Endothelial cell of umbilical vein (primary cell): Measurements from ENCODE around the gene WAPL. TPM values are rescaled to one million over a fixed set of nuclear protein-coding genes. Genes with fewer than 3 reads are reported as not detected.

ENCODE experiments used
- BruUV-seq: library from RNA; stranded (reverse); fragments of 400-500 nt; replicated peaks from 2 replicates; lab custom pipeline; 2021; lab: Mats Ljungman, UMichigan
- CTCF ChIA-PET: fragments of 300-600, 350-600 bp; sonication (Branson Sonifier 250); formaldehyde crosslinking; loops from one replicate; lab custom pipeline; 2021; ENCODE audit warnings: antibody characterized with exemption, inconsistent platforms; lab: Charles Lee
- POLR2A ChIA-PET: fragments of 300-600, 350-600 bp; sonication (Branson Sonifier 250); formaldehyde crosslinking; loops from one replicate; lab custom pipeline; 2021; ENCODE audit warnings: antibody characterized with exemption, inconsistent platforms; lab: Charles Lee
- DNase-seq: peaks from one replicate; pipeline ENCODE4 v3.0.0-alpha.2; 2011; ENCODE audit warnings: low read depth, low spot score
- FAIRE-seq: peaks from 2 replicates; lab custom pipeline; 2011; peaks lifted over from hg19 to GRCh38; lab: Jason Lieb, UNC
- H2AFZ ChIP-seq: 2 replicates; pipeline ENCODE4 v1.6.0; 2012; ENCODE audit warnings: low read depth, low read length, control low read depth, inconsistent platforms
- H3K27ac ChIP-seq: 2 replicates; pipeline ENCODE4 v1.5.1; 2011; ENCODE audit warnings: low read depth, mild to moderate bottlenecking, control low read depth, low read length, moderate library complexity; ENCODE audit not compliant: insufficient read depth
- H3K27me3 ChIP-seq, 2 experiments: 2 replicates each; pipeline versions ENCODE4 v1.6.0 to v1.6.1; 2011; ENCODE audit warnings: low read length in 2 of 2, mixed read lengths in 1 of 2; ENCODE audit not compliant: control insufficient read depth in 2 of 2, insufficient read depth in 2 of 2
- H3K36me3 ChIP-seq, 2 experiments: 2 replicates in 1 of 2; 3 replicates in 1 of 2; pipeline ENCODE4 v1.5.1; 2011; ENCODE audit warnings: low read length in 2 of 2, mild to moderate bottlenecking in 1 of 2, moderate library complexity in 1 of 2; ENCODE audit not compliant: control insufficient read depth in 2 of 2, insufficient read depth in 2 of 2; ENCODE audit errors: extremely low read depth in 1 of 2
- H3K4me1 ChIP-seq: 3 replicates; pipeline ENCODE4 v1.5.1; 2011; ENCODE audit warnings: mild to moderate bottlenecking, low read length; ENCODE audit not compliant: control insufficient read depth, insufficient read depth; ENCODE audit errors: extremely low read depth
- H3K4me2 ChIP-seq: 2 replicates; pipeline ENCODE4 v1.6.1; 2011; ENCODE audit warnings: low read length, control low read depth, mixed read lengths; ENCODE audit not compliant: insufficient read depth
- H3K4me3 ChIP-seq, 3 experiments: fragments of 200-600 bp in 1 of 3; sonication (generic), shearing (Covaris generic) in 1 of 3; replicated peaks in 1 of 3; 2 replicates each; pipeline ENCODE4 v1.5.1; 2011 to 2016; ENCODE audit warnings: control low read depth in 3 of 3, low read length in 3 of 3, mild to moderate bottlenecking in 2 of 3, inconsistent platforms in 1 of 3, low read depth in 1 of 3, moderate library complexity in 1 of 3; ENCODE audit not compliant: insufficient read depth in 1 of 3
- H3K79me2 ChIP-seq: 2 replicates; pipeline ENCODE4 v1.6.0; 2012; ENCODE audit warnings: low read length, inconsistent platforms; ENCODE audit not compliant: control insufficient read depth, insufficient read depth
- H3K9ac ChIP-seq: replicated peaks from 2 replicates; pipeline ENCODE3; 2011; ENCODE audit warnings: low read length, control low read depth; ENCODE audit not compliant: insufficient read depth; ENCODE audit errors: extremely low read depth
- H3K9me1 ChIP-seq: replicated peaks from 3 replicates; pipeline ENCODE4 v1.6.0; 2011; ENCODE audit warnings: mild to moderate bottlenecking, low read length; ENCODE audit not compliant: control insufficient read depth, insufficient read depth; ENCODE audit errors: extremely low read depth
- H3K9me3 ChIP-seq: replicated peaks from 2 replicates; pipeline ENCODE4 v1.5.1; 2012; ENCODE audit warnings: low read length, inconsistent platforms; ENCODE audit not compliant: control insufficient read depth, insufficient read depth
- H4K20me1 ChIP-seq: replicated peaks from 2 replicates; pipeline ENCODE3; 2011; ENCODE audit warnings: mild to moderate bottlenecking, low read length; ENCODE audit not compliant: control insufficient read depth, insufficient read depth; ENCODE audit errors: extremely low read depth
- CTCF ChIP-seq, 2 donors: IDR thresholded peaks; 1 replicate in 1 of 2; 2 replicates in 1 of 2; pipeline ENCODE4 v1.5.1; 2011; ENCODE audit warnings: low read length in 2 of 2, mild to moderate bottlenecking in 2 of 2, moderate library complexity in 2 of 2, control low read depth in 1 of 2, inconsistent platforms in 1 of 2, low read depth in 1 of 2; ENCODE audit not compliant: insufficient read depth in 1 of 2; ENCODE audit errors: extremely low read depth in 1 of 2
- EZH2 ChIP-seq: IDR thresholded peaks from 2 replicates; pipeline ENCODE4 v1.6.1; 2012; ENCODE audit warnings: borderline replicate concordance, low read depth, mild to moderate bottlenecking, moderate library complexity, low read length, inconsistent platforms; ENCODE audit not compliant: severe bottlenecking
- FOS ChIP-seq: IDR thresholded peaks from 2 replicates; pipeline ENCODE4 v1.6.1; 2011; ENCODE audit warnings: mild to moderate bottlenecking, low read length, moderate library complexity, borderline replicate concordance; ENCODE audit not compliant: insufficient read depth
- GATA2 ChIP-seq: IDR thresholded peaks from 2 replicates; pipeline ENCODE4 v1.7.0; 2011; ENCODE audit warnings: low read depth, mild to moderate bottlenecking, moderate library complexity, mixed read lengths, low read length; ENCODE audit not compliant: insufficient read length, insufficient read depth
- JUN ChIP-seq: IDR thresholded peaks from 2 replicates; pipeline ENCODE4 v1.6.1; 2011; ENCODE audit warnings: borderline replicate concordance, low read depth; ENCODE audit not compliant: insufficient read length, insufficient read depth
- MAX ChIP-seq: IDR thresholded peaks from 2 replicates; pipeline ENCODE4 v1.6.1; 2011; ENCODE audit not compliant: insufficient read depth, insufficient read length
- MYC ChIP-seq: IDR thresholded peaks from one replicate; pipeline ENCODE4 v1.6.1; 2011; ENCODE audit warnings: mild to moderate bottlenecking, low read depth, low read length
- POLR2A ChIP-seq: IDR thresholded peaks from 2 replicates; pipeline ENCODE4 v1.6.1; 2012; ENCODE audit warnings: low read depth, mild to moderate bottlenecking, control low read depth, low read length
- POLR2AphosphoS5 ChIP-seq: IDR thresholded peaks from 2 replicates; pipeline ENCODE4 v1.6.1; 2012; ENCODE audit warnings: low read depth, mild to moderate bottlenecking, control low read depth, low read length, moderate library complexity; ENCODE audit not compliant: insufficient read depth
- dilution Hi-C: fragments of 300-500 bp; cut with MboI; formaldehyde crosslinking; loops from one replicate; pipeline ENCODE4 v1.15.0; 2019; ENCODE audit warnings: low sequenced_read_pairs; ENCODE audit not compliant: extremely low pct_ligation_motif_present
- intact Hi-C: fragments of 100-400 bp; cut with micrococcal nuclease; formaldehyde crosslinking; loops from one replicate; pipeline ENCODE4 v1.10.0; 2022
- polyA plus RNA-seq, 4 experiments: library from polyadenylated mRNA; depleted of rRNA in 3 of 4; stranded (reverse) in 3 of 4; unstranded in 1 of 4; fragments of >200 nt; gene quantifications; 2 replicates each; pipeline versions ENCODE4 v1.2.1 to v1.2.3, GENCODE V29; 2011 to 2012; ENCODE audit warnings: missing spikeins in 1 of 4
- total RNA-seq: library from RNA; stranded (reverse); gene quantifications from 2 replicates; pipeline ENCODE4 v1.2.3, GENCODE V29; 2021

WAPL gene
- total and polyA plus RNA-seq, 2 donors (not counting 3 experiments of a cell fraction or from before 2014, with no cell fraction given) = 9.2 to 35.1 TPM

GRCh38 chr10:86480571-86480970 is 41.0 kb downstream of the WAPL start:
- Histone ChIP-seq H3K36me3 (peaks cover 0 to 3% of the 10 kb centered on the region in 2 experiments), H4K20me1 (no peaks in the 10 kb centered on the region), H3K79me2 (peaks cover 23% of the 10 kb centered on the region), H3K27ac (no peak overlapping the region), H3K4me3 (no peak overlapping the region), H3K4me1 (peaks cover 8% of the 10 kb centered on the region), H2AFZ (no peak overlapping the region), H3K4me2 (no peak overlapping the region), H3K9ac (no peak overlapping the region), H3K9me3 (no peaks in the 10 kb centered on the region), H3K27me3 (no peaks in the 10 kb centered on the region), H3K9me1 (no peaks in the 10 kb centered on the region)
- ChIA-PET POLR2A (no interaction called here), CTCF (interaction anchor here (1.0 to 1.2 kb wide), 3 partner anchors 14 to 105 kb away, joined by 3 to 4 read pairs (median 3); no protein-coding TSS in a partner anchor)
- no peak for DNase-seq
- no TSS peak for BruUV-seq
- dilution Hi-C loops = no loop called here
- intact Hi-C loops = no loop called here
- no peak for FAIRE-seq
- no peak for TF ChIP-seq CTCF (IDR thresholded peaks at IDR 0.05; ENCODE audit: extremely low read depth in 1 of 2, insufficient read depth in 1 of 2, low read depth in 1 of 2, low read length in 2 of 2)
- TF ChIP-seq MYC = no peak
- no peak for TF ChIP-seq FOS
- TF ChIP-seq JUN = no peak
- TF ChIP-seq POLR2AphosphoS5 = no peak
- no peak for TF ChIP-seq MAX
- TF ChIP-seq POLR2A = no peak
- no peak for TF ChIP-seq GATA2
- TF ChIP-seq EZH2 = no peak
